Metanephros (tissue), 1 donor: Measurements from ENCODE around the gene MYL2. TPM values are rescaled to one million over a fixed set of nuclear protein-coding genes. Genes with fewer than 3 reads are reported as not detected.

Experiments
- total RNA-seq: library from RNA; depleted of rRNA; stranded (reverse); fragments of >200 nt; gene quantifications from one replicate; pipeline ENCODE4 v1.2.3, GENCODE V29; 2014

Gene MYL2
- total RNA-seq: 8.3 TPM

GRCh38 chr12:110920324-110920910, at the start of gene MYL2:
Gene MYL2 (minus strand): TSS chr12:110920579. CDS start chr12:110920529, 50 bp downstream.

Other genes with a start within 250 kb of the MYL2 start
- gene HVCN1, start 231.5 kb downstream of the MYL2 start, total RNA-seq: 8.8 TPM
- 101 TPM for gene PPP1CC, start 177.7 kb downstream of the MYL2 start, total RNA-seq
- not detected for gene CCDC63, start 73.6 kb downstream of the MYL2 start, total RNA-seq
- gene CUX2, start 113.6 kb upstream of the MYL2 start, total RNA-seq: 10.2 TPM